PFSK-1 (cell line): Measurements from ENCODE around the gene MTMR11.

Experiments used
- FOXP2 ChIP-seq: optimal IDR thresholded peaks from 2 replicates; pipeline ENCODE3; 2011; ENCODE audit warnings: borderline replicate concordance, control low read depth, inconsistent platforms; ENCODE audit not compliant: insufficient read depth; ENCODE audit errors: extremely low read length, extremely low read depth
- POLR2AphosphoS5 ChIP-seq: IDR thresholded peaks from 2 replicates; pipeline ENCODE4 v1.6.1; 2012; ENCODE audit warnings: low read depth, mild to moderate bottlenecking, control low read depth, low read length, moderate library complexity
- SIN3A ChIP-seq: IDR thresholded peaks from 2 replicates; pipeline ENCODE4 v1.6.1; 2012; ENCODE audit warnings: mild to moderate bottlenecking, low read length, moderate library complexity, borderline replicate concordance; ENCODE audit not compliant: insufficient read depth
- TAF1 ChIP-seq: IDR thresholded peaks from 2 replicates; pipeline ENCODE4 v1.6.1; 2012; ENCODE audit warnings: low read length, control low read depth, borderline replicate concordance; ENCODE audit not compliant: insufficient read depth
- TF ChIP-seq, protein P1 (sequence below), 2 experiments: IDR thresholded peaks; 2 replicates each; pipeline versions ENCODE4 v1.6.1 to v1.8.0; 2011 to 2012; ENCODE audit warnings: low read depth in 2 of 2, low read length in 2 of 2, control low read depth in 1 of 2, inconsistent platforms in 1 of 2, mild to moderate bottlenecking in 1 of 2, moderate library complexity in 1 of 2; ENCODE audit not compliant: insufficient read depth in 1 of 2

Gene MTMR11

GRCh38 chr1:149925345-149925744 lies 11.3 kb downstream of the MTMR11 start:
- TF ChIP-seq FOXP2: no peak
- no peak for TF ChIP-seq SIN3A
- no peak for TF ChIP-seq TAF1
- TF ChIP-seq POLR2AphosphoS5: no peak
- TF ChIP-seq, protein P1, sequence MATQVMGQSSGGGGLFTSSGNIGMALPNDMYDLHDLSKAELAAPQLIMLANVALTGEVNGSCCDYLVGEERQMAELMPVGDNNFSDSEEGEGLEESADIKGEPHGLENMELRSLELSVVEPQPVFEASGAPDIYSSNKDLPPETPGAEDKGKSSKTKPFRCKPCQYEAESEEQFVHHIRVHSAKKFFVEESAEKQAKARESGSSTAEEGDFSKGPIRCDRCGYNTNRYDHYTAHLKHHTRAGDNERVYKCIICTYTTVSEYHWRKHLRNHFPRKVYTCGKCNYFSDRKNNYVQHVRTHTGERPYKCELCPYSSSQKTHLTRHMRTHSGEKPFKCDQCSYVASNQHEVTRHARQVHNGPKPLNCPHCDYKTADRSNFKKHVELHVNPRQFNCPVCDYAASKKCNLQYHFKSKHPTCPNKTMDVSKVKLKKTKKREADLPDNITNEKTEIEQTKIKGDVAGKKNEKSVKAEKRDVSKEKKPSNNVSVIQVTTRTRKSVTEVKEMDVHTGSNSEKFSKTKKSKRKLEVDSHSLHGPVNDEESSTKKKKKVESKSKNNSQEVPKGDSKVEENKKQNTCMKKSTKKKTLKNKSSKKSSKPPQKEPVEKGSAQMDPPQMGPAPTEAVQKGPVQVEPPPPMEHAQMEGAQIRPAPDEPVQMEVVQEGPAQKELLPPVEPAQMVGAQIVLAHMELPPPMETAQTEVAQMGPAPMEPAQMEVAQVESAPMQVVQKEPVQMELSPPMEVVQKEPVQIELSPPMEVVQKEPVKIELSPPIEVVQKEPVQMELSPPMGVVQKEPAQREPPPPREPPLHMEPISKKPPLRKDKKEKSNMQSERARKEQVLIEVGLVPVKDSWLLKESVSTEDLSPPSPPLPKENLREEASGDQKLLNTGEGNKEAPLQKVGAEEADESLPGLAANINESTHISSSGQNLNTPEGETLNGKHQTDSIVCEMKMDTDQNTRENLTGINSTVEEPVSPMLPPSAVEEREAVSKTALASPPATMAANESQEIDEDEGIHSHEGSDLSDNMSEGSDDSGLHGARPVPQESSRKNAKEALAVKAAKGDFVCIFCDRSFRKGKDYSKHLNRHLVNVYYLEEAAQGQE (IDR thresholded peaks at IDR 0.05; ENCODE audit: insufficient read depth in 1 of 2, low read depth in 2 of 2, low read length in 2 of 2): no peak

DNA sequence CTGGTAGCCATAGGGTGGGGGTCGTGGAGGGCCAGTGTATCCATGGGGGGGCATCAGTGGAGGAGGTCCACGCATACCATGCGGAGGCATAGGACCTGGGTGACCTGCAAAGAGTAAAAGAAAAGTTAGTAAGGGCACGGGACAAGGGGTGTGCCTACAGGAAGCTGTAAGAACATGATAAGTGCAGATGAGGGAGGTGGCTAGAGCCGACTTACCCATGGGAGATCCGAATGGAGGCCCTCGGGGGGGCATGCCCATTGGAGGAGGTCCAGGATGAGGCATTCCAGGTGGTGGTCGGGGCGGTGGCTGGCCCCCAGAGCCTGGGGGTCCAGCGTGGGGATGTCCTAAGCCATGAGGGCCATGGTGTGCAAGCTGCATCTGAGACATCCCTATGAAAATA lies 13.1 kb downstream of the MTMR11 start:
- TF ChIP-seq SIN3A (no peak), POLR2AphosphoS5 (no peak), FOXP2 (no peak), TAF1 (no peak)
- TF ChIP-seq, protein P1 (IDR thresholded peaks at IDR 0.05; ENCODE audit: insufficient read depth in 1 of 2, low read depth in 2 of 2, low read length in 2 of 2): no peak

- no peak for TF ChIP-seq TAF1
- no peak for TF ChIP-seq SIN3A
- TF ChIP-seq POLR2AphosphoS5: no peak
- TF ChIP-seq, protein P1 (IDR thresholded peaks at IDR 0.05; ENCODE audit: insufficient read depth in 1 of 2, low read depth in 2 of 2, low read length in 2 of 2): no peak
- no peak for TF ChIP-seq FOXP2
These were observed 19.0 kb downstream of the MTMR11 start, which contains the start of gene SV2A for GRCh38 chr1:149917571-149918144. SV2A (minus strand) TSS chr1:149917844; CDS start chr1:149913840, 4,004 bp downstream.

- no peak for TF ChIP-seq TAF1
- TF ChIP-seq, protein P1 (IDR thresholded peaks at IDR 0.05; ENCODE audit: insufficient read depth in 1 of 2, low read depth in 2 of 2, low read length in 2 of 2): no peak
- no peak for TF ChIP-seq SIN3A
- no peak for TF ChIP-seq POLR2AphosphoS5
- no peak for TF ChIP-seq FOXP2
These were observed 19.8 kb downstream of the MTMR11 start for GRCh38 chr1:149916898-149917252.
